OCI-LY3 (cell line): Measurements from ENCODE around the gene CXCL3.
"Not testable (repeated sequence)": the region's sequence is repeated elsewhere in the genome, so short reads cannot be mapped to it uniquely, and the experiment has no call there.

ENCODE experiments used
- H2AFZ ChIP-seq: fragments of 200-600, 300-600 bp; shearing (Covaris generic); 2 replicates; pipeline ENCODE4 v1.6.0; 2014; ENCODE audit warnings: antibody characterized with exemption, low read depth, low read length
- H3K27ac ChIP-seq: fragments of 200-600, 300-600 bp; sonication (generic); 2 replicates; pipeline ENCODE4 v1.5.1; 2014; ENCODE audit warnings: mild to moderate bottlenecking, low read length, moderate library complexity, mixed read lengths
- H3K27me3 ChIP-seq: fragments of 200-600, 300-600 bp; sonication (generic); 2 replicates; pipeline ENCODE4 v1.6.1; 2014; ENCODE audit warnings: low read depth, low read length, mixed read lengths
- H3K36me3 ChIP-seq: fragments of 200-600, 300-600 bp; sonication (generic); replicated peaks from 2 replicates; pipeline ENCODE3; 2014; ENCODE audit warnings: low read depth, low read length, mixed read lengths
- H3K4me1 ChIP-seq: fragments of 300-600, 200-600 bp; sonication (generic); 2 replicates; pipeline ENCODE4 v1.6.1; 2014; ENCODE audit warnings: low read length, mixed read lengths
- H3K4me2 ChIP-seq: fragments of 200-600, 300-600 bp; sonication (generic); 2 replicates; pipeline ENCODE4 v1.6.1; 2014; ENCODE audit warnings: low read length, mixed read lengths
- H3K4me3 ChIP-seq: fragments of 300-600, 200-600 bp; sonication (generic); 2 replicates; pipeline ENCODE4 v1.5.1; 2014; ENCODE audit warnings: antibody characterized with exemption, mild to moderate bottlenecking, low read length, moderate library complexity
- H3K79me2 ChIP-seq: fragments of 300-600, 200-600 bp; shearing (Covaris generic); 2 replicates; pipeline ENCODE4 v1.6.1; 2014; ENCODE audit warnings: mild to moderate bottlenecking, low read length, mixed read lengths
- H3K9ac ChIP-seq: fragments of 300-600, 200-600 bp; shearing (Covaris generic); 2 replicates; pipeline ENCODE4 v1.6.0; 2014; ENCODE audit warnings: mild to moderate bottlenecking, low read length, moderate library complexity
- H3K9me3 ChIP-seq: fragments of 200-600, 300-600 bp; shearing (Covaris generic); 2 replicates; pipeline ENCODE4 v1.6.1; 2014; ENCODE audit warnings: low read length, mixed read lengths; ENCODE audit not compliant: insufficient read depth
- H4K20me1 ChIP-seq: fragments of 200-600, 300-600 bp; sonication (generic); 2 replicates; pipeline ENCODE4 v1.6.1; 2016; ENCODE audit warnings: low read length, mixed read lengths; ENCODE audit not compliant: insufficient read depth
- EZH2phosphoT487 ChIP-seq: fragments of 200-600 bp; shearing (Covaris generic); IDR thresholded peaks from 2 replicates; pipeline ENCODE4 v1.6.1; 2018; ENCODE audit warnings: antibody characterized with exemption, mixed run types, low read depth
- TF ChIP-seq, protein P1 (sequence below): fragments of 200-600, 300-600 bp; sonication (generic); IDR thresholded peaks from 2 replicates; pipeline ENCODE4 v1.5.1; 2014; ENCODE audit warnings: antibody characterized with exemption, low read length, low read depth

CXCL3 gene

DNA sequence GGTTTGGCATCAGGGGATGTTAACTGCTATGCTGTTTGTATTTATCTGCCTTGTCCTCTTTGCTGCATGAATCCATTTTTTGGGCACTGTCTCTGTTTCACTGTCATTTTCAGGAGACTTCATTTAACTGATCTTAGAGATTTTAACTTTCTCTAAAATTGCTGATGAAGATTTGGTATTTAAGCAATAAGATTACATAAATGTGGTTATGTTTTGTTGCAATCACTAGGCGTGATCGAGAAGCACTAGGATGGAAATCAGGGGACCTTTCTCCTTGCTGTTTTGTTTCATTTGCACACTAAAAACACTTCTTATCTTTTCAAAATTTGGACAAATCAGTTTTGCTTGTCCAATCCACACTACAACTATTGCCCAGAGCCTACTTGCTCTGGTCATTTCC lies 45.1 kb upstream of the CXCL3 start:
- Histone ChIP-seq H4K20me1 (no peaks in the 10 kb centered on the region), H3K9me3 (no peaks in the 10 kb centered on the region), H3K36me3 (no peaks in the 10 kb centered on the region), H3K27me3 (no peaks in the 10 kb centered on the region), H2AFZ (no peak overlapping the region), H3K4me3 (no peak overlapping the region), H3K4me2 (no peak overlapping the region), H3K4me1 (peaks cover 10% of the 10 kb centered on the region), H3K79me2 (no peaks in the 10 kb centered on the region), H3K27ac (no peak overlapping the region), H3K9ac (no peak overlapping the region)
- no peak for TF ChIP-seq EZH2phosphoT487
- TF ChIP-seq, protein P1, sequence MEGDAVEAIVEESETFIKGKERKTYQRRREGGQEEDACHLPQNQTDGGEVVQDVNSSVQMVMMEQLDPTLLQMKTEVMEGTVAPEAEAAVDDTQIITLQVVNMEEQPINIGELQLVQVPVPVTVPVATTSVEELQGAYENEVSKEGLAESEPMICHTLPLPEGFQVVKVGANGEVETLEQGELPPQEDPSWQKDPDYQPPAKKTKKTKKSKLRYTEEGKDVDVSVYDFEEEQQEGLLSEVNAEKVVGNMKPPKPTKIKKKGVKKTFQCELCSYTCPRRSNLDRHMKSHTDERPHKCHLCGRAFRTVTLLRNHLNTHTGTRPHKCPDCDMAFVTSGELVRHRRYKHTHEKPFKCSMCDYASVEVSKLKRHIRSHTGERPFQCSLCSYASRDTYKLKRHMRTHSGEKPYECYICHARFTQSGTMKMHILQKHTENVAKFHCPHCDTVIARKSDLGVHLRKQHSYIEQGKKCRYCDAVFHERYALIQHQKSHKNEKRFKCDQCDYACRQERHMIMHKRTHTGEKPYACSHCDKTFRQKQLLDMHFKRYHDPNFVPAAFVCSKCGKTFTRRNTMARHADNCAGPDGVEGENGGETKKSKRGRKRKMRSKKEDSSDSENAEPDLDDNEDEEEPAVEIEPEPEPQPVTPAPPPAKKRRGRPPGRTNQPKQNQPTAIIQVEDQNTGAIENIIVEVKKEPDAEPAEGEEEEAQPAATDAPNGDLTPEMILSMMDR, result no peak

DNA sequence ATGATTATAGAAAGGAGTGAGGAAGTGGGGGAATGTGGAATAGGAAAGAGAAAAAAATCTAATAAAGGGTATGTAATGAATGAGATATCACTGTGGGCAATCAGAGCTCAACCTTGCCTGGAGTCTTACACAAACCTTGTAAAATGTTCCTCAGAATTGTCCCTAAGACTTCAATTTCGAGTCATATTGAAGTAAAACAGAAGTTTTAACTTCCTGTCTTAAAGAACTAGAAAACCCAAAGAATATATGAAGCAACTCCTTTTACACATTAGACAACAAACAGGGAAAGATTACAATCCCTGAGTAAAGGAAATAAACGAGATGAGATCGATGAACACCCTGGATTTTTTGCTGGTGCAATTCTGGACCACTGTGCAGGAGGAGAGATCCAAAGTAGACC lies 42.5 kb upstream of the CXCL3 start:
- Histone ChIP-seq H3K27ac (no peak overlapping the region), H3K9ac (no peak overlapping the region), H3K79me2 (no peaks in the 10 kb centered on the region), H3K4me2 (no peak overlapping the region), H3K4me3 (no peak overlapping the region), H3K4me1 (peaks cover 10% of the 10 kb centered on the region), H3K36me3 (no peaks in the 10 kb centered on the region), H2AFZ (no peak overlapping the region), H4K20me1 (no peaks in the 10 kb centered on the region), H3K9me3 (no peaks in the 10 kb centered on the region), H3K27me3 (no peaks in the 10 kb centered on the region)
- TF ChIP-seq EZH2phosphoT487, result no peak
- TF ChIP-seq, protein P1, result no peak

DNA sequence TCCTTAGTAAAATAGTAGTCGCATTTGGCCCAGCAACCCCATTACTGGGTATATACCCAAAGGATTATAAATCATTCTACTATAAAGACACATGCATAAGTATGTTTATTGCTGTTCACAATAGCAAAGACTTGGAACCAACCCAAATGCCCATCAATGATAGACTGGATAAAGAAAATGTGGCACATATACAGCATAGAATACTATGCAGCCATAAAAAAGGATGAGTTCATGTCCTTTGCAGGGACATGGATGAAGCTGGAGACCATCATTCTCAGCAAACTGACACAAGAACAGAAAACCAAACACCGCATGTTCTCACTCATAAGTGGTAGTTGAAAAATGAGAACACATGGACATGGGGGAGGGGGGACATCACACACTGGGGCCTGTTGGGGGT lies 41.9 kb upstream of the CXCL3 start:
- H3K4me1 ChIP-seq, result peaks cover 10% of the 10 kb centered on the region
- H3K9ac ChIP-seq, H3K36me3 ChIP-seq, H3K9me3 ChIP-seq, H3K27me3 ChIP-seq, H3K27ac ChIP-seq, H3K4me3 ChIP-seq, H3K79me2 ChIP-seq, H3K4me2 ChIP-seq, H4K20me1 ChIP-seq, H2AFZ ChIP-seq: not testable (repeated sequence)

DNA sequence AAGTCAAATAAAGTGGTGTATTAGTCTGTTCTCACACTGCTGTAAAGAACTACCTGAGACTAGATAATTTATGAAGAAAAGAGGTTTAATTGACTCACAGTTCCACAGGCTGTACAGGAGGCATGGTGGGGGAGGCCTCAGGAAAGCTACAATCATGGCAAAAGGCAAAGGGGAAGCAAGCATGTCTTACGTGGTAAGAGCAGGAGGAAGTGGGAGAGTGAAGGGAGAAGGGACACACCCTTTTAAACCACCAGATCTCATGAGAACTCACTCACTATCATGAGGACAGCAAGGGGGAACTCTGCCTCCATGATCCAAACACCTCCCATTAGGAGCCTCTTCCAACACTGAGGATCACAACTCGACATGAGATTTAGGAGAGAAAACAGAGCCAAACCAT lies 40.5 kb upstream of the CXCL3 start:
- not testable (repeated sequence) for H3K27me3 ChIP-seq, H3K79me2 ChIP-seq, H3K9me3 ChIP-seq, H3K9ac ChIP-seq, H3K4me3 ChIP-seq, H2AFZ ChIP-seq, H3K27ac ChIP-seq, H4K20me1 ChIP-seq, H3K36me3 ChIP-seq, H3K4me2 ChIP-seq
- peaks cover 14% of the 10 kb centered on the region for H3K4me1 ChIP-seq

DNA sequence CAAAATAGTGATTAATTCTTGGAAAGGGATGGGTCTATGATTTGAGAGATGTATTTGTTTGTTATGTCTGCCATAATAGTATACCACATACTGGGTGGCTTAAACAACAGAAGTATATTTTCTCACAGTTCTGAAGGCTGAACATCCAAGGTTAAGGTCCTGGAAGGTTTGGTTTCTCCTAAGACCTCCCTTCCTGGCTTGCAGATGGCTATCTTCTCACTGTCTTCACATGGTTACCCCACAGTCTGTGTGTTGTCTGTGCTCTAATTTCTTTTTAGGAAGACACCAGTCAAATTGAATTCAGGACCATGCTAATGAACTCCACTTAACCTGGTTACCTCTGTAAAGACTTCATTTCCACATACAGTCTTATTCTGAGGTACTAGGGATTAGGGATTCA lies 34.9 kb upstream of the CXCL3 start:
- no peak for TF ChIP-seq EZH2phosphoT487
- TF ChIP-seq, protein P1, result no peak
- Histone ChIP-seq H4K20me1 (no peaks in the 10 kb centered on the region), H3K27me3 (no peaks in the 10 kb centered on the region), H3K4me1 (peaks cover 4% of the 10 kb centered on the region; the same call in 1 of the 2 replicates), H3K9me3 (no peaks in the 10 kb centered on the region), H2AFZ (no peak overlapping the region), H3K79me2 (no peaks in the 10 kb centered on the region), H3K36me3 (no peaks in the 10 kb centered on the region), H3K4me3 (no peak overlapping the region), H3K27ac (no peak overlapping the region), H3K9ac (no peak overlapping the region), H3K4me2 (no peak overlapping the region)
